HG02852 (cell line): ENCODE measurements around the gene ERO1A.

Experiments used
- ATAC-seq: cut with Tn5 transposase; IDR thresholded peaks from one replicate; pipeline ENCODE4 v1.9.1; 2021; ENCODE audit warnings: mild to moderate bottlenecking, moderate library complexity; ENCODE audit not compliant: unreplicated experiment

Gene ERO1A

DNA sequence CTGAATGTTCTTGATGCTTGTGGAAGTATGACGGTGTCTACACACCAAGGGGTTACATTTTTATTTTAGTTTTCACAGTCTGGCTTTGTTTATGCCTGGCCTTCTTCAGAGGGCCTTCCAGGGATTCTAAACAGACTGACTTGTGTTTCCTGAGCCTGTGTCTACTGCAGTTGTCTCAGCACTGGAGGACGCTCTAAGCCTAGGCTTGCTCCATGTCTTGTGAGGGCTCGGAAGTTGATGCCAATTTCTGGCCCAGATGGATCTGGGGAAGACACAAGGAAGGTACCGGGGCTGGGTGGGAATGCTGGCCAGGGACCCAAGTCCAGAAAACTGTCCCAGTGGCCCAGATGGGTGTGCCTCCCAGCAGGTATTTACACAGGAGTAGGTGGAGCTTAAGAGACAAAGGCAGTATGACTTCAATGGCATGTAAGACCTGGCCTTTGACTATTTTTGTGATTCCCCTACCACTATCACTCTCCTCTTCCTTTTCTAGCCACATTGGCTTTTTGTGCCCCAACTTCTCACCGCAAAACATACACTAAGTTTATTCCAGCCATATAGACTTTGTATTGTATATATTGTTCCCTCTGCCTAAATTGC is 85.8 kb downstream of the ERO1A start:
- ATAC-seq, result no peak

DNA sequence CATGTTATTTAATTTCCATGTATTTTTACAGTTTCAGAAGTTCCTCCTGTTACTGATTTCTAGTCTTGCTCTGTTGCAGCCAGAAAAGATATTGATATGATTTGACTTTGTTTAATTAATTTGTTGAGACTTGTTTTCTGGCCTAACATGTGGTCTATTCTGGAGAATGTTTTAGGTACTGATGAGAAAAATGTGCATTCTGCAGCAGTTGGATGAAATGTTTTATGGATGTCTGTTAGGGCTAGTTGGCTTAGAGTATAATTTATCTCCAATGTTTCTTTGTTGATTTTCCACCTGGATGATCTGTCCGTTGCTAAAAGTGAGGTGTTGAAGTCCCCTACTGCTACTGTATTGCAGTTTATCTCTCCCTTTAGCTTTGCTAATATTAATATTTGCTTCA is 88.3 kb downstream of the ERO1A start:
- no peak for ATAC-seq

DNA sequence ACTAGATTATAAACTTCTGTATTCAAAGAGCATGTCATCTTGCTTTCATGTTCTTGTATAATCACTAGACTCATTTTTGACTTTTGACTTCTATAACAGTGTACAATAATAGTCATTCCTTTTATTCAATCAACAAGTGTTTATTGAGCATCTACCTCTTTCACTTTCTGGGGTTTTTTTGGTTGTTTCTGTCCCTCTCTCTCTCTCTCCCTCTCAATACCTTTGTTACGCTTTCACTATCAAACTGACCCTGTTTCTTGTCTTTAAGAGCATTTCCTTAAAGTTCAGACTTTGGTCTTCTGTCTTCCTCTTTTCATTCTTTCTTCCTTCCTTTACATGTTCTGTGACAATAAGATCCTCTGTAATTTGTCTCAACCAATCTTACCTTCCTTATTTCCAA is 93.2 kb downstream of the ERO1A start:
- ATAC-seq, result no peak

DNA sequence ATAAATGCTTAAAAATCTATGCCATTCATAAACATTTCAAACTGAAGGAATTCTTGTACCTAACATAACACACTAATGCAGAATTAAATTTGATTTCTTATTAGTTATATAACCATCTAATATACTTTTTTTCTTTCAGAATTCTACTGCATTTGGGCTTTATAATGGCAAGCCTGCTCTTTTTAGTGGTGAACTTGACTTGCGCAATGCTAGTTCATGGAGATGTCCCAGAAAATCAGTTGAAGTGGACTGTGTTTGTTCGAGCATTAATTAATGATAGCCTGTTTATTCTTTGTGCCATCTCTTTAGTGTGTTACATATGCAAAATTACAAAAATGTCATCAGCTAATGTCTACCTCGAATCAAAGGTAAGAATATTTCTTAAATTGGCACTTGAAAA is 95.4 kb downstream of the ERO1A start:
- ATAC-seq, result no peak

DNA sequence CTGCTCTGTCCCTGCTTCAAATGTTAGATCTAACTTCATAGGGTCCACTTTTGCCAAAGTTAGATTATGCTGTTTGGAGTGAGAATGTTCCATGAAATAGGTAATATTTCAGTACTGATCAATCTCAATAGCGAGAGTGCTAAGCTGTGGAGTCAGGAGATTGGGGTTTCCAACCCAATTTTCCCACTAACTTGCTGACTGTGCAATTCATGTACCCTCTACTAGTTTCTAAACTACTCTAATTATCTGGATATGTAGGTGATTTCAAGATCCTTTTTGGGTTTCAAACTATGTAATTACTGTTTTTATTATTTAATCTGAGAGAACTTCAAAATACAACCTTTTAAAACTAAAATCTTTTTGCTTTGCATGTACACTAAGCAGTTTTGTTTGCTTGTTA is 96.8 kb downstream of the ERO1A start:
- no peak for ATAC-seq

DNA sequence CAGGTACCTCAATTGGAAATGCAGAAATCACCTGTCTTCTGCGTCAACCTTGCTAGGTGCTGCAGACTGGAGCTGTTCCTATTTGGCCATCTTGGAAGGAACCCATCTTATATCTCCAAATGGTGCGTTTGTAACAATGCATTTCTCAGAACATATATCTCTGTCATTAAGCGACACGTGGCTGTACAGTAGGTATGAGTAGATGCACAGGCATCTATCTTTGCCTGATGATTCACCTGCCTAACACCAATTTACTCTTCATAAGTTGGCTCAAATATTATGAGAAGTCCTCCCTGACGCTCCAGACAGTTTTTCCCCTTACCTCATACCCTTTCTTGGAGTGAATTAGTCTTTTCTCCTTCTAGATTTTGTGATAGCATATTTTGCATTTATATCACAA is 98.5 kb downstream of the ERO1A start:
- no peak for ATAC-seq

DNA sequence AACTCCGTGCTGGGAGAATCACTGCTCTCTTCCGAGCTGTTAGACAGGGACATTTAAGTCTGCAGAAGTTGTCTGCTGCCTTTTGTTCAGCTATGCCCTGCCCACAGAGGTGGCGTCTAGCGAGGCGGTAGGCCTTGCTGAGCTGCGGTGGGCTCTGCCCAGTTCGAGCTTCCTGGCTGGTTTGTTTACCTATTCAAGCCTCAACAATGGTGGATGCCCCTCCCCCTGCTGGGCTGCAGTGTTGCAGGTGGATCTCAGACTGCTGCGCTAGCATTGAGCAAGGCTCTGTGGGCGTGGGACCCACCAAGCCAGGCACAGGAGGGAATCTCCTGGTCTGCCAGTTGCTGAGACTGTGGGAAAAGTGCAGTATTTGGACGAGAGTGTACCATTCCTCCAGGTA is 99.0 kb downstream of the ERO1A start:
- ATAC-seq, result no peak

DNA sequence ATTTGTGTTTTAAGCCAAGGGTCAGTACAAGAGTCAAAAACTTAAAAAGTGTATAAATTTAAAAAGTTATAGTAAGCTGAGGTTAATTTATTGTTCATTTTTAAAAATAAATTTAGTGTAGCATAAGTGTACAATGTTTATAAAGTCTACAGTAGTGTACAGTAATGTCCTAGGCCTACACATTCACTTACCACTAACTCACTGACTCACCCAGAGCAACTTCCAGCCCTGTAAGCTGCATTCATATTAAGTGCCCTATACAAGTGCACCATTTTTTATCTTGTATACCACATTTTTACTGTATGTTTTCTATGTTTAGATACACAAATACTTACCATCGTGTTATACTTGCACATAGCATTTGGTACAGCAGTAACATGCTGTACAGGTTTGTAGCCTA is 105.0 kb downstream of the ERO1A start:
- no peak for ATAC-seq
